Spleen (tissue), 7 donors: Measurements from ENCODE around the gene BMP2K.

ENCODE experiments used
- CTCF ChIP-seq, 11 experiments: fragments of 200-600 bp in 7 of 11; fragments of 450-650 bp in 4 of 11; sonication (generic) in 4 of 11; IDR thresholded peaks in 8 of 11; conservative IDR thresholded peaks in 3 of 11; 1 replicate in 7 of 11; 2 replicates in 4 of 11; pipeline versions ENCODE4 v1.4.0 to v1.8.0; 2016 to 2021; ENCODE audit warnings: antibody characterized with exemption in 11 of 11, inconsistent platforms in 4 of 11, mild to moderate bottlenecking in 1 of 11
- POLR2A ChIP-seq, 3 donors: fragments of 450-650 bp; IDR thresholded peaks; one replicate each; pipeline ENCODE4 v1.5.1; 2017; ENCODE audit warnings: antibody characterized with exemption in 3 of 3, mild to moderate bottlenecking in 1 of 3
- POLR2AphosphoS5 ChIP-seq, 3 donors: sonication (generic); formaldehyde crosslinking; IDR thresholded peaks; one replicate each; pipeline ENCODE4 v1.5.1; 2017; ENCODE audit warnings: antibody characterized with exemption in 3 of 3
- donor health status: DM: no; HTN: no; CAD: no; lungs with moderate emphysema.
- donor health status: DM: no; HTN: no; CAD: no.
- donor health status: DM: no; HTN: no; CAD: no.

- TF ChIP-seq CTCF (IDR thresholded peaks at IDR 0.05 in 8 of 11, conservative IDR thresholded peaks at IDR 0.05 in 3 of 11) (no peak), POLR2A (IDR thresholded peaks at IDR 0.05) (no peak), POLR2AphosphoS5 (IDR thresholded peaks at IDR 0.05) (no peak)
These were observed 34.0 kb downstream of the BMP2K start for GRCh38 chr4:78809928-78810835.
